H9 (cell line): ENCODE data around the gene ABCA1. TPM values are rescaled to one million over a fixed set of nuclear protein-coding genes. Genes with fewer than 3 reads are reported as not detected.

Experiments used
- DNase-seq: peaks from one replicate; pipeline ENCODE4 v3.0.0-alpha.2; 2017
- H2AFZ ChIP-seq: one replicate; pipeline ENCODE4 v1.6.1; 2013; ENCODE audit warnings: mild to moderate bottlenecking, low read length, control low read depth, moderate library complexity
- H2AK5ac ChIP-seq: 2 replicates; pipeline ENCODE4 v1.6.1; 2013; ENCODE audit warnings: low read length, control low read depth, mixed read lengths; ENCODE audit not compliant: insufficient read length
- H2BK120ac ChIP-seq: one replicate; pipeline ENCODE4 v1.6.1; 2013; ENCODE audit warnings: low read depth, mild to moderate bottlenecking, low read length, control low read depth, inconsistent platforms; ENCODE audit not compliant: poor library complexity, severe bottlenecking
- H2BK12ac ChIP-seq: 2 replicates; pipeline ENCODE4 v1.6.1; 2013; ENCODE audit warnings: low read length, control low read depth, mixed read lengths, low read depth; ENCODE audit not compliant: insufficient read length
- H2BK15ac ChIP-seq: 2 replicates; pipeline ENCODE4 v1.6.1; 2013; ENCODE audit warnings: low read depth, low read length, control low read depth
- H2BK20ac ChIP-seq: one replicate; pipeline ENCODE4 v1.6.1; 2013; ENCODE audit warnings: low read depth, mild to moderate bottlenecking, low read length, control low read depth, inconsistent platforms; ENCODE audit not compliant: poor library complexity, severe bottlenecking
- H2BK5ac ChIP-seq: 2 replicates; pipeline ENCODE4 v1.6.1; 2013; ENCODE audit warnings: low read length, control low read depth, mixed read lengths; ENCODE audit not compliant: insufficient read length
- H3K14ac ChIP-seq: 2 replicates; pipeline ENCODE4 v1.6.1; 2013; ENCODE audit warnings: low read length, control low read depth; ENCODE audit not compliant: insufficient read depth
- H3K18ac ChIP-seq: 2 replicates; pipeline ENCODE4 v1.6.1; 2013; ENCODE audit warnings: low read depth, mild to moderate bottlenecking, mixed read lengths, low read length, control low read depth; ENCODE audit not compliant: insufficient read length
- H3K23ac ChIP-seq: 2 replicates; pipeline ENCODE4 v1.6.1; 2013; ENCODE audit warnings: low read length, control low read depth, mixed read lengths, low read depth; ENCODE audit not compliant: insufficient read length
- H3K23me2 ChIP-seq: 2 replicates; pipeline ENCODE4 v1.6.1; 2013; ENCODE audit warnings: low read depth, mild to moderate bottlenecking, mixed read lengths, low read length, control low read depth; ENCODE audit not compliant: insufficient read length, poor library complexity, severe bottlenecking
- H3K27ac ChIP-seq: 2 replicates; pipeline ENCODE4 v1.5.1; 2013; ENCODE audit warnings: low read length, control low read depth, mixed read lengths, low read depth; ENCODE audit not compliant: insufficient read length
- H3K27me3 ChIP-seq: 2 replicates; pipeline ENCODE4 v1.6.1; 2013; ENCODE audit warnings: low read length, control low read depth, inconsistent platforms; ENCODE audit not compliant: insufficient read depth
- H3K4ac ChIP-seq: 2 replicates; pipeline ENCODE4 v1.6.1; 2013; ENCODE audit warnings: low read depth, mild to moderate bottlenecking, control low read depth, inconsistent platforms, low read length, moderate library complexity
- H3K4me1 ChIP-seq: 2 replicates; pipeline ENCODE4 v1.6.1; 2013; ENCODE audit warnings: low read length, control low read depth, inconsistent platforms; ENCODE audit not compliant: insufficient read depth
- H3K4me2 ChIP-seq: 2 replicates; pipeline ENCODE4 v1.6.1; 2013; ENCODE audit warnings: low read length, control low read depth, mixed read lengths; ENCODE audit not compliant: insufficient read length, insufficient read depth
- H3K56ac ChIP-seq: 2 replicates; pipeline ENCODE4 v1.6.1; 2013; ENCODE audit warnings: low read depth, mild to moderate bottlenecking, mixed read lengths, low read length, control low read depth; ENCODE audit not compliant: insufficient read length
- H3K79me1 ChIP-seq: 2 replicates; pipeline ENCODE4 v1.6.1; 2013; ENCODE audit warnings: low read depth, mild to moderate bottlenecking, moderate library complexity, low read length, control low read depth, inconsistent platforms; ENCODE audit not compliant: insufficient read depth, poor library complexity, severe bottlenecking
- H3K79me2 ChIP-seq: 2 replicates; pipeline ENCODE4 v1.6.1; 2013; ENCODE audit warnings: low read length, control low read depth, inconsistent platforms; ENCODE audit not compliant: insufficient read depth
- H3K9ac ChIP-seq: 2 replicates; pipeline ENCODE4 v1.6.1; 2013; ENCODE audit warnings: low read length, control low read depth, mixed read lengths; ENCODE audit not compliant: insufficient read length; ENCODE audit errors: extremely low read depth
- H3K9me3 ChIP-seq: one replicate; pipeline ENCODE4 v1.6.1; 2013; ENCODE audit warnings: low read depth, low read length, inconsistent platforms; ENCODE audit not compliant: control insufficient read depth
- H3T11ph ChIP-seq: one replicate; pipeline ENCODE4 v1.6.1; 2013; ENCODE audit warnings: mild to moderate bottlenecking, low read length, control low read depth, inconsistent platforms
- H4K20me1 ChIP-seq: one replicate; pipeline ENCODE4 v1.6.1; 2013; ENCODE audit not compliant: control insufficient read depth, insufficient read length, insufficient read depth
- H4K5ac ChIP-seq: 2 replicates; pipeline ENCODE4 v1.6.1; 2013; ENCODE audit warnings: low read depth, mild to moderate bottlenecking, mixed read lengths, low read length, control low read depth; ENCODE audit not compliant: insufficient read length
- H4K8ac ChIP-seq: replicated peaks from 2 replicates; pipeline ENCODE4 v1.6.1; 2013; ENCODE audit warnings: low read length, control low read depth, mixed read lengths, low read depth; ENCODE audit not compliant: insufficient read length
- H4K91ac ChIP-seq: 2 replicates; pipeline ENCODE4 v1.6.1; 2013; ENCODE audit warnings: low read depth, mild to moderate bottlenecking, moderate library complexity, mixed read lengths, low read length, control low read depth; ENCODE audit not compliant: insufficient read length
- H3K27ac Mint-ChIP-seq, 3 experiments: 2 replicates in 2 of 3; 3 replicates in 1 of 3; pipeline ENCODE4 v1.8.0; 2020 to 2021; ENCODE audit warnings: mixed read lengths in 3 of 3, mild to moderate bottlenecking in 1 of 3, moderate library complexity in 1 of 3
- H3K27me3 Mint-ChIP-seq: 2 replicates; pipeline ENCODE4 v1.8.0; 2021; ENCODE audit warnings: low read depth, mild to moderate bottlenecking, moderate library complexity, mixed read lengths
- H3K36me3 Mint-ChIP-seq, 3 experiments: 2 replicates in 2 of 3; 3 replicates in 1 of 3; pipeline ENCODE4 v1.8.0; 2020 to 2021; ENCODE audit warnings: low read depth in 3 of 3, mixed read lengths in 3 of 3; ENCODE audit not compliant: insufficient read depth in 1 of 3
- H3K4me1 Mint-ChIP-seq, 2 experiments: 2 replicates each; pipeline ENCODE4 v1.8.0; 2020; ENCODE audit warnings: mixed read lengths in 2 of 2
- H3K4me3 Mint-ChIP-seq, 2 experiments: 2 replicates in 1 of 2; 3 replicates in 1 of 2; pipeline ENCODE4 v1.8.0; 2020 to 2021; ENCODE audit warnings: mild to moderate bottlenecking in 2 of 2, mixed read lengths in 2 of 2, moderate library complexity in 1 of 2
- H3K9me3 Mint-ChIP-seq, 2 experiments: 2 replicates in 1 of 2; 3 replicates in 1 of 2; pipeline ENCODE4 v1.8.0; 2020; ENCODE audit warnings: mild to moderate bottlenecking in 2 of 2, mixed read lengths in 2 of 2, moderate library complexity in 1 of 2
- WGBS: extraction: QIAGEN DNeasy Blood & Tissue Kit; methylation state at CpG from one replicate; pipeline ENCODE4 v1.1.7; 2013; ENCODE audit warnings: missing lambda C conversion rate, low lambda C conversion rate, mixed read lengths; ENCODE audit not compliant: insufficient read length; ENCODE audit errors: extremely low coverage; 5-methylcytosine and 5-hydroxymethylcytosine counted together
- total RNA-seq: library from RNA; stranded (reverse); gene quantifications from 2 replicates; pipeline ENCODE4 v1.2.1, GENCODE V29; 2021
- TF ChIP-seq, protein P1 (sequence below): fragments of 200-600 bp; sonication (generic); conservative IDR thresholded peaks from 3 replicates; pipeline ENCODE4 v1.8.0; 2021; ENCODE audit warnings: antibody characterized with exemption, mild to moderate bottlenecking

Gene ABCA1
- total RNA-seq, 1 experiment from 2014 or later = 16.6 TPM

DNA sequence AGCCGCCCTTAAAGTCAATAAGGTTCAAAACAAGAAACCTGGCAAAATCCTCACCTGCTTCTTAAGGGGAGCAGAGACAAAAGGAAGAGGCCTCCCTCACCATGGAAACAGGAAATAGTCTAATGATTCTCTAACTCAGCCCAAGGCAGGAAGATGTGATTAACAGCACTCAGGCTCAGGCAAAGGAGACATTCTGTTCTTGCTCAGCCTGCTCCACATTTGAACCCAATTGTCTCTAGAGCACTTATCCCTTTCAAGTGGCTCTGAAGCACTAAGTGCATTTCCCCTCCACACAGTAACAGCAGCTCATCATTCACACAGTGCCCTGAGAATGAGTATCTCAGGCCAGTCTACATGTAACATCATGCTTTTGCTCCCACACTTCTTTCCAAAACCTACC is 91.7 kb downstream of the ABCA1 start:
- no peak overlapping the region for H4K8ac ChIP-seq
- no peak overlapping the region for H2AFZ ChIP-seq
- no peak overlapping the region for H3K4ac ChIP-seq
- H3K79me2 ChIP-seq = no peaks in the 10 kb centered on the region
- H3T11ph ChIP-seq = no peak overlapping the region
- no peak overlapping the region for H2BK120ac ChIP-seq
- no peak overlapping the region for H3K56ac ChIP-seq
- DNase-seq = no peak
- H4K20me1 ChIP-seq = no peaks in the 10 kb centered on the region
- Mint-ChIP-seq H3K4me1 (peaks cover 0 to 7% of the 10 kb centered on the region in 2 experiments; a peak in 2 of 4 replicates), H3K36me3 (peaks cover 9 to 43% (median 41%) of the 10 kb centered on the region in 3 experiments; a peak in 6 of 7 replicates), H3K27ac (no peak overlapping the region; a peak in 1 of 7 replicates), H3K27me3 (no peaks in the 10 kb centered on the region), H3K9me3 (no peaks in the 10 kb centered on the region), H3K4me3 (no peak overlapping the region)
- H3K27me3 ChIP-seq = no peaks in the 10 kb centered on the region; the same call in 1 of the 2 replicates
- H3K14ac ChIP-seq = no peak overlapping the region
- no peak overlapping the region for H2BK12ac ChIP-seq
- H2AK5ac ChIP-seq = no peak overlapping the region
- no peak overlapping the region for H4K91ac ChIP-seq
- H3K4me1 ChIP-seq = no peaks in the 10 kb centered on the region
- no peak overlapping the region for H3K9ac ChIP-seq
- H3K27ac ChIP-seq = no peak overlapping the region
- H4K5ac ChIP-seq = no peak overlapping the region
- no peak overlapping the region for H2BK5ac ChIP-seq
- H2BK20ac ChIP-seq = no peak overlapping the region
- H3K23me2 ChIP-seq = no peaks in the 10 kb centered on the region
- H3K4me2 ChIP-seq = no peak overlapping the region
- no peaks in the 10 kb centered on the region for H3K9me3 ChIP-seq
- H2BK15ac ChIP-seq = no peak overlapping the region
- H3K23ac ChIP-seq = no peak overlapping the region
- H3K18ac ChIP-seq = no peak overlapping the region
- no peaks in the 10 kb centered on the region for H3K79me1 ChIP-seq
- no CpG with 5 or more reads among the region's 1 CpG for WGBS
- TF ChIP-seq, protein P1, sequence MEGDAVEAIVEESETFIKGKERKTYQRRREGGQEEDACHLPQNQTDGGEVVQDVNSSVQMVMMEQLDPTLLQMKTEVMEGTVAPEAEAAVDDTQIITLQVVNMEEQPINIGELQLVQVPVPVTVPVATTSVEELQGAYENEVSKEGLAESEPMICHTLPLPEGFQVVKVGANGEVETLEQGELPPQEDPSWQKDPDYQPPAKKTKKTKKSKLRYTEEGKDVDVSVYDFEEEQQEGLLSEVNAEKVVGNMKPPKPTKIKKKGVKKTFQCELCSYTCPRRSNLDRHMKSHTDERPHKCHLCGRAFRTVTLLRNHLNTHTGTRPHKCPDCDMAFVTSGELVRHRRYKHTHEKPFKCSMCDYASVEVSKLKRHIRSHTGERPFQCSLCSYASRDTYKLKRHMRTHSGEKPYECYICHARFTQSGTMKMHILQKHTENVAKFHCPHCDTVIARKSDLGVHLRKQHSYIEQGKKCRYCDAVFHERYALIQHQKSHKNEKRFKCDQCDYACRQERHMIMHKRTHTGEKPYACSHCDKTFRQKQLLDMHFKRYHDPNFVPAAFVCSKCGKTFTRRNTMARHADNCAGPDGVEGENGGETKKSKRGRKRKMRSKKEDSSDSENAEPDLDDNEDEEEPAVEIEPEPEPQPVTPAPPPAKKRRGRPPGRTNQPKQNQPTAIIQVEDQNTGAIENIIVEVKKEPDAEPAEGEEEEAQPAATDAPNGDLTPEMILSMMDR = no peak
